Testis (tissue), 2 donors: ENCODE measurements around the gene FAM221B.

Experiments used
- CTCF ChIP-seq, 3 experiments: fragments of 450-650 bp in 2 of 3; fragments of 200-600 bp in 1 of 3; sonication (generic) in 1 of 3; IDR thresholded peaks; one replicate each; pipeline ENCODE4 v1.5.1; 2016 to 2019; ENCODE audit warnings: antibody characterized with exemption in 3 of 3, mild to moderate bottlenecking in 2 of 3, moderate library complexity in 1 of 3
- POLR2A ChIP-seq: fragments of 450-650 bp; IDR thresholded peaks from one replicate; pipeline ENCODE4 v1.6.1; 2017; ENCODE audit warnings: antibody characterized with exemption, mild to moderate bottlenecking, moderate library complexity

DNA sequence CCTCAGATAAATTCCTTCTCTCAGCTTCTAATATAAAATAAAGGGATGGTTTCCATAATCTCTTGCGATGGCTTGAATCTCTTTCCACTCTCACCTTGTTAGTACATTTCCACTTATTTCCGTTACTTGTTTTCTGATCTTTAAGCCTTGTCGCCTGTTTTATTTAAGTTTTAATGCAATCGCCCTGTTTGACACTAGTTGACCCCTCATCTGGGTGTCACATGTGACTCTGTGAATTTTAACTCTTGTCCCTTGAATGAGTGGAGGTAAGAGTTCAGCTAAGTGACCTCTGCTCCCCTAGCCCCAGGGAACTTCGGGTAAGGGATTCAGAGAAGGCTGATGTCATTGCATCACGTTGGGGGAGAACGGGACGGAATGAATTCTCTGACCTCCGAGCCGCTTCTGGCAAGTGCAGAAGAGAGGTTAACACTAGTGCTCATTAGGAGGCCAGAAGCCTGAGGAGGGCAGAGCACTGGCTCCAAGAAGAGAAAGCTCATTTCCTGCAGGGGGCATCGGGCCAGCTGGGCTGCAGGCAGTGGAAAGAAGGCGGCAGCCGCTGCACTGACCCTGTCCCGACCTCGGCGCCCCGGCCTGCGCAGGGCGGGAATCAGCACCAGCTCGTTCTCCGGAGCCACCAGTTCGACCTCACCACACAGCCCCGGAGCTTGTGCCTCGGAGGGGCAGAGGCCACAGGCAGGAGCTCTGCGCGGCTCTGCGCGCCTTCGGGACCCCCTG, 14.3 kb downstream of the FAM221B start:
- TF ChIP-seq CTCF (IDR thresholded peaks at IDR 0.05) (peak in 1 of 3 experiments; percentile 1), POLR2A (no peak)
